Renal cortex interstitium (tissue), 11 donors: ENCODE results near the gene PROSER2. TPM values are rescaled to one million over a fixed set of nuclear protein-coding genes. Genes with fewer than 3 reads are reported as not detected.
"Not testable (repeated sequence)": the region's sequence is repeated elsewhere in the genome, so short reads cannot be mapped to it uniquely, and the experiment has no call there.

Experiments used
- DNase-seq, 11 donors: peaks; one replicate each; pipeline ENCODE4 v3.0.0-alpha.2; 2013; ENCODE audit warnings: low read depth in 9 of 11, low spot score in 4 of 11; ENCODE audit errors: extremely low read depth in 1 of 11
- polyA plus RNA-seq, 3 donors: library from polyadenylated mRNA; unstranded; fragments of 120-200 nt; gene quantifications; one replicate each; pipeline ENCODE4 v1.2.1, GENCODE V29; 2013; ENCODE audit not compliant: insufficient read length in 3 of 3

PROSER2 gene
- polyA plus RNA-seq, 3 donors, result 3.8 to 6.6 (median 5.4) TPM

DNA sequence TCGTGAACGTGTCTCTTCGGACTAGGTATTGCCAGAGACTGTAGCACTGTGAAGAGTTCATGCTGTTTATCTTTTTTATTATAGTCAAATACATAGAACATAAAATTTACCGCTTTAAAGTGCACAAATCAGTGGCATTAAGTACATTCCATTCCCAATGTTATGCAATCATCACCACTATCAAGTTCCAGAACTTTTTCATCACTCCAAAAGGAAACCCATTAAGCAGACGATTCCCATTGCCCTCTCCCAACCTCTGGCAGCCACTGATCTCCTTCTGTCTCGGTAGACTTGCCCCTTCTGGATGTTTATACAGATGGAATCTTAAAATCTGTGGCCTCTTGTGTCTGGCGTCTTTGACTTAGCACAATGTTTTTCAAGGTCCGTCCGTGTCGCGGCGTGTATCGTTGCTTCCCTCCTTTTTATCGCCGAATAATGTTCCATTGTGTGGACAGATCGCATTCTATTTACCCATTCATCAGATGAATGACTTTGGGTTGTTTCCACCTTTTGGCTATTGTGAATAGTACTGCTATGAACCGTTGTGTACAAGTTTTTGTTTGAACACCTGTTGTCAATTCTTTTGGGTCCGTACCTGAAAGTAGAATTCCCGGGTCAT, 2.7 kb downstream of the PROSER2 start:
- DNase-seq, result no peak

DNA sequence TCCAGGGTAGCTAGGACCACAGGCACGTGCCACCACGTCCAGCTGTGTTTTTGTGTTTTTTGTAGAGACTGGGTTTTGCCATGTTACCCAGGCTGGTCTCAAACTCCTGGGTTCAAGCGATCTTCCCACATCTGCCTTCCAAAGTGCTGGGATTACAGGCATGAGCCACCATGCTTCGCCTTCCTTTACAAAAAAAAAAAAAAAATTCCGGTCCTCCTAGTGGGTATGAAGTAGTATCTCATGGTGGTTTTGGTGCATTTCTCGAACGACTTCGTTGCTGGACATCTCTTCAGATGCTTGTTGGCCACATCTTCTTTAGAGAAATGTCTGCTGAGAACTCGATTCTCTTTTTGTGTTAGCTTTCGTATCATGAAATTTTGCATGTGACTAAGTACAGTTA, 3.9 kb downstream of the PROSER2 start:
- DNase-seq, result no peak

DNA sequence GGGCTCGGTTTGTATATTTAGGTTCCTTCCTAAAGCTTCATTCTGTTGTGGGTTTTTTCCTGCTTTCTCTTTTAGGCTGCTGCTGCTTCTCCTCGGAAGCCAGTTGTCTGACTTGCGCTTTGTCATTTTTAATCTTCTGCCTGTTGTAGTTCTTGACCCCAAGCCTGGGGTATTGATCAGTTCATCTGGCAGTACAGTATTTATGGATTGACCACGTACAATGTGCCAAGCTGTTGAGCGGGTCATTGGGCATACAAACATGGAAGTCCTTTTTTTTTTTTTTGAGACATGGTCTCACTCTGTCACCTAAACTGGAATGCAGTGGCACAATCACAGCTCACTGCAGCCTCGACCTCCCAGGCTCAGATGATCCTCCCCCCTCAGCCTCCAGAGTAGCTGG, 4.3 kb downstream of the PROSER2 start:
- no peak for DNase-seq

DNA sequence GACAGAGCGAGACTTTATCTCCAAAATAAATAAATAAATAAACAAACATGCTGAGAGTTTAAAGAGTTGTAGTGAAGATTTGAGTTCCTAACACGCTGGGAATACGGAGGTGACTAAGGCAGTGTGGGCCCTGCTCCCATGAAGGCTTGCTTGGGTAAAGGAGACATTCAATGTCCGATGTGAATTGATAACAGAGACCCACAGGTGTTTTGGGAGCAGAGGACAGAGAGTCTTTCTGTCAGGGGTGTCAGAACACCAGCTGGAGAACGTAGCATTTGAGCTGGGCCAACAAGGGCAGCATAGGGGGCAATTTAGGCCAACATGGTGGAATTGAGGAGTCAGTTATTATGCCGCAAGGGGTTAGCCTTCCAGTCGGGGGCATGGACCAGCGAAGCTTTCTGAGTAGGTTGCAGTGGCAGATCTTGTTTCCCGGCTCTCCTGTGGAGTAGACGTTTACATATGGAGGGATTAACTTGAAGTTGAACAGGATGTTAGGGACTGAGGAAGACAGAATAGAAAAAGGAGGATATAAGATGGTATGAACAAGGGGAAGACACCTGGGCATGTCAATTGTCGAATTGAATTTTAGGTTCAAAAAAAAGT, 5.6 kb downstream of the PROSER2 start:
- no peak for DNase-seq

DNA sequence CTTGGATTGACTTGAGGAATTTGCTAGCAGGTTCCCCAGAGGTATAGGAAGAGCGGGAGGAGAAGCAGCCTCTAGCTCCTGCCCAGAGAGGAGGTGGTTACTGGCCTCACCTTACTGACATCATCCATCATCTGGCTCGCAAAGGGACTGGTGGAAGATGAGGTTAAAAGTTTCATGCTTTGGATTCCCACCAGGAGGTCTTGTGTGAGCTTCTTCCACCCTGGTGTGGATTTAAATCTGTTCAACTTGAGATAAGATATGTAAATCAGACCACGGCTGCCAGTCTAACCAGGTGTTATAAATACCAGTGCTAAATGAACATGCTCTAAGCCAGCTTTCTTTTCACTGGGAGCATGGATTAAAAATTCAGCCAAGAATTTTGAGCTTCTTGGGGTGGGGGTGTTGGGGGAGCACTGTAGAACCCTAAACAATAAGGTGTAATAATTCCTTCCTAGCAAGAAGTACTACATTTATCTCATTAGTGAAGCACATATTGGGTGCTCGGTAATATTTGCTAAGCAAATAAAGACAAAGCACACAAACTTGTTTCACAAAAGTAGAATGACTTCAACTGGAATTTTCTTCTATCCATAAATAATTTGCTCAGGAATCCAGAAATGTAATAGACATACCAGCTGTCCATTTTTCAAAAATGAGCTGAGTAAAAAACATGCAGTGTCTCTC, 7.8 kb downstream of the PROSER2 start:
- DNase-seq, result no peak

DNA sequence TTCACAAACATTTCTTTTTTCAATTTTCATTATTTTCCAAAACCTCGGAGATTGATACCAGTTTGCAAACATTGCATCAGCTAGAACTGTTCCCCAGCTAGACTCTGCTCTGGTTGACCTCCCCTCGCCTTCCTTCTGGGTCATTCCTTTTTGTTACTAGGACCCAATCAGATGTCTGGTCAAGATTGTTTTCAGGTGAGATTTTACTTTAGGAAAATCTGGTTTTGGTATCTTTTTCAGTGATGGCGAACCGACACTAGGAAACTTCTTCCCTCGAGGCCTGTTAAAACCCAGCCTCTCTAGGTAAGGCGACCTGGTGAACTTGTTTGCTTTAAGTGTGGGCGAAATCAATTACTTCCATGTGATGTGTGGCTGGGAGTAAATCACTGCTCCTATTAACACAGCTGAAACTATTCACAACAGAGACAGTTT, 8.4 kb downstream of the PROSER2 start:
- DNase-seq, result no peak

DNA sequence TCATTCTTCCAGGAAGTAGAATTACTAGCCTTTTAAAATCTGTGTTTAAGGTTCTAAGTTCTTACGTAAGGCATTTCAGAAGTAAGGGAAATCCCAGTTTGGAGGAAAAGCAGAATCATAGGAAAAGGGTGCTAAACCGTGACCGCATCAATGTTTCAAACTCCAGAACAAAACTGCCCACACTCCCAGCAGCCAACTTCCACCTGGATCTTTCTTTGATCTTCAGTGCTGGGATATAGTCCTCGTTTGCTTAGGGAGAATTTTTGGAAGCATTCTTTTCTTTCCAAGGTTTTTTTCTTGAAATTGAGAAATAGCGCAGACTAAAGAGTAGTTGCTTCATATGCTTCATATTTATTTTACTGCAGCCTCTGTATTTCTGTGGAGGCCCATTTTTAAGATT, 8.9 kb downstream of the PROSER2 start:
- no peak for DNase-seq

DNA sequence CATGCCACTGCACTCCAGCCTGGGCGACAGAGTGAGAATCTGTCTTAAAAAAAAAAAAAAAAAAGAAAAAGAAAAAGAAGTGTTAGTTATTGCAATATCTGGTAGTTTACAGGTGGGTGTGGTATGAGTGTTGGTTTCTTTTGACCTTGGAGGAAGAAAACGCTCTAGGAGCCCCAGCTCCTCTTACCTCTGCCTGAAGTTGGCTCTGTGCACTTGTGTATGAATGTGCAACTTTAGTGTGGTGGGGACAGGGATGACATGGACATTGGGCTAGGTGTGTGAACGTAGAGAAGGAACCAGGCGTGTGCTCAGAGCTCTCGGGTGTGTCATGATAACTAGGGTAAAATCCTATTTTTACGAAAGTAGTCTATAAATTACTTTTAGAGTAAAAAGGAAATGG, 11.9 kb downstream of the PROSER2 start:
- DNase-seq, result no peak

DNA sequence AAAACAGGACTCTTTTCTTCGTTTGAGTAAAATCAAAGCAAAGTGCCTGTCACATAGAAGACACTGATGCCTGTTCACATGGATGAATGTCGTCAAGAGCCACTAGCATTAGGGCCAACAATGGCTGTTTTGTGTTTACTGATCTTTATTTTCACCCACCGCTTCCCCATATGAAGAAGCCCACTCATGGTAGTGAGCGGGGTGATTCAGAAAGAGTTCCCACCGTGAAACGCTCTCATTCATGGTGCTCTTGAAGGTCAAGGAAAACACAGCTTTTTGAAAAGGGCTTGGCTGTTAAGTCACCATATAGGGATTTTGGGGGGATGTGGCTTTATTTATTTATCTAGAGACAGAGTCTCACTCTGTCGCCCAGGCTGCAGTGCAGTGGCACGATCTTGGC, 12.5 kb downstream of the PROSER2 start:
- no peak for DNase-seq

DNA sequence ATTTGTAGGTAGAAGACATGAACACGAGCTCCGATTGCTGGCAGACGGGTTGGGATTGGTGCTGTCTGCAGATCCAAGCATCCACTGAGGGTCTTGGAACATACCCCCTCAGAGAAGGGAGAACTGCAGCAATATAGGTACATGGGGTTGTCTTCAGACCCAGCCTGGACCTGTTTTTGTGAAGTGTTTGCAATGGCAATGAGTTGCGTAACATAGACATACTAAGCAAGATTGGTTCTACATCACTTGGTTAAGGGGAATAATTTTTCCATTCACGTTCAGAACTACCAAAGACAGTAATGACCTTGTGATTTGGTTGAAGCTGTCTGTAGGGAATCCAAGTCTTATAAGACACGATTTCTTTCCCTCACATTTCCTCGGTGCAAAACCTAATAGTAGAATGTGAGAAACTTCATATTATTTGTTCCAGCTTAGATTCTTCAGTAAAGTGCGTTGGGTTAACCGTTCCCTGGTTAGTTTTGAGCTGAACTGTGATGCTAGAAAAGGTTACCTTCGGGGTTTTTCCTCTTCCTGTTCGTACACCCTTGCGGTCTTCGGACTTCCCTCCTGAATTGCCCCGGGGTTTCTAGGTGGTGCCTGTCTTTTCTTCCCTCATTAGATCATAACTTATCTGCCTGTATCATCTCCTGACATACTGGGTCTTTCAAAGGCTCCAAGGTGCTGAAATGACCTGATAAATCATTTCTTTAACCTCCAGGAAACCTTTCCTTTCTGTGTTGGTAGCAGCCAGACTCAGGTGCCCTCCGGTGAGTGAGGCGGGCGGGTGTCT, 14.4 kb downstream of the PROSER2 start:
- no peak for DNase-seq

DNA sequence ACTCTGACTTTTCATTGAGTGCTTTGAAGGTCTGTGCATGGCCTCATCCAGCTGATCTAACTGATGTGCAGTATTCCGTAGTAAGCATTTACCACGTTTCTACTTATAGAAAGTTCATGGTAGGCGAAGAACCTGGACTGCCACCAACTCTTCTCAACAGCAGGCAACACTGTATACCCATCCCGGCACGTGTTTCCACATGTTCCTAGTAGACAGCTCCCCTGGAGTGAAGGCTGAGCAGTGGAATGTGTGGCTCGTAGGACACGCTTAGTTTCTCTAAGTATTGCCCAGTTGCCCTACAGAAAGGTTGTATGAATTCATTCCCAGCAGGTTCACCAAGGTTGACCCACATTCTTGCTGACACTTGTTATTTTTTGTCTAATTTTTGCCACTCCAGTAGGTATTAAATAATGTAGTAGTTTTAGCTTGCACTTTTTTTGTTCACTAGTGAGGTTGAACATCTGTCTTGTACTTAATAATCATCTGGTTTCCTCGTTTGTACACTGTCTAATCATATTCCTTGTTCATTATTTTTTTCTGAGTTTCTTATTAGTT, 15.2 kb downstream of the PROSER2 start:
- no peak for DNase-seq

DNA sequence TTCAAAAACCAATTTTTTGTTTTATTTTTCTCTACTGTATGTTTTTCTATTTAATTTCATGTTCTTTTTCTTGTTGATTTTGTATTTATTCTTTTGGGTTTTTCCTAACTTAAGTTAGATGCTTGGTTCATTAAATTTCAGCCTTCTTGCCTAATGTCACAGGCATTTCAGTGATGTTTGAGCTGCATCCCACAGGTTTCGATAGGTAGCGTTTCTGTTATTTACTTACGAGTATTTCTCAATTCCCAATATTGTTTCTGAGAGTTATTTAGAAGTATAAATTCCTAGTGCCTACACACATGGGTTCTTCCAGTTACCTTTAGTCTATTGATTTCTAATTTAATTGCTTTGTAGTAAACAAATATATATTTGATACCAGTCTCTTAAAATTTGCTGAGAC, 18.2 kb downstream of the PROSER2 start:
- DNase-seq, result no peak

DNA sequence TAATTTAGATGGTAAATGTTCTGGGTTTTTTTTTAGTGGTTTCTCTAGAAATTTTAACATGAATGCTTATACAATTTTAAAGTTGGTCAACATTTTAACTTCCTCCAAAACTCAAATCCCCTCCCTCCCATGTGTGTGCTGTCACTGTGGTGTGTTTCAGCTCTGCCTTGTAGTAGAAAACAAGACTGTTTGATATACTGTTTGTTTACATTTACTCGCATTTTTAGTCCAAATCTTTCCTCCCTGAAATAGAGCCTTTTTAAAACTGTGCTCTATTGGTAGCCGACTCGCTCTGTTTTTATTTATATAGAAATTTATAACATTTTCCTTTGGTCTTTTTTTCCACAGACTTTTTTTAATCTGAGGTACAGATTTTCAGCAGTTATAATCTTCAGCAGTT, 19.3 kb downstream of the PROSER2 start:
- DNase-seq, result no peak

DNA sequence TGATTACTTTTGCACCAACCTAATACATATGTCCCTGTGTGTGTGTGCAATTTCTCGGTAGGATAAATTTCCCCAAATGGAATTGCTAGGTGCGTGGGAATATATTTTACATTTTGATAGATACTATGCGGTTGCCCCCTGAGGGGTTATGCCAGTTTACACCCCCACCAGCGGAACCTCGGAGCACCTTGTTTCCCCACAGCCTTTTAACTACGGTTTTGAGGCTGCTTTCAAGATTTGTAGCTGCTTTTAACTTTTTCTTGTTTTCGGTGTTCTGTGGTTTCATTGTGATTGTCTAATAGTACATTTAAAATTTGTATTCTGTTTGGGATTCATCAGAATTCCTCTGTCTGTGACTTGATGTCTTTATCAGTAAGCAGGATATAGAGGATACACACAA, 22.0 kb downstream of the PROSER2 start:
- no peak for DNase-seq

DNA sequence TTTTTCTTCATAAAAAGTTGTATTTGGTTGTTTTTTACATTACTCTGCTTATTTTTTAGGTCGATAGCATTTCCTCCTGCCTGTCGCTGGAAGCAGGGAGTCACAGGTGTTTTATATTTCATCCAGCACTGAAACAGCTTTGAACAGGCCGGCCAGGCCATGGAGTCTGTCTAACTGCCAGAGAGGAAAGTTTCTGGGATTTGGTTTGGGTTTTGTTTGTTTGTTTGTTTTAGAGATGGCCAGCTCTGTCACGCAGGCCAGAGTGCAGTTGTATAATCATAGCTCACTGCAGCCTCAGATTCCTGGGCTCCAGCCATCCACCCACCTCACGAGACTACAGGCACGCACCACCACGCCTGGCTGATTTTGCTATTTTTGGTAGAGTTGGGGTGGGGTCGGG, 23.4 kb downstream of the PROSER2 start:
- no peak for DNase-seq

DNA sequence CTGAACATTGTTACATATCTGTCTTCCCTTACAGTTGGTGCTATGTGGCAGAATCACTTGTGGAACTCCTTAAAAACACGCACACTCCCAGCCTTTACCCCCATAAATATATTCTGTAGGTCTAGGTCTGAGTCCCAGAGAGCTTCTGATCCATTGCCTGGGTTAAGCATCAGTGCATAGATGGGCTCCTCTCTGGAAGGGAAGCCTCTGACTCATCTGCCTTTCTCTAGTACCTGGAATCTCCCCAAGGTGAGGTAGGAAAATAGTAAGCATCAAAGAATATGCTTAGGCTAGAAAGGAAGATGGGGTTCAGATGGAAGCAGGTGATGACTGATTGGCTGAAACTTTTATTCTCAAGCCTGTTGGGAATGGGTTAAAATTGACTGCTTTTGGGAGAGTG, 26.1 kb downstream of the PROSER2 start:
- no peak for DNase-seq

DNA sequence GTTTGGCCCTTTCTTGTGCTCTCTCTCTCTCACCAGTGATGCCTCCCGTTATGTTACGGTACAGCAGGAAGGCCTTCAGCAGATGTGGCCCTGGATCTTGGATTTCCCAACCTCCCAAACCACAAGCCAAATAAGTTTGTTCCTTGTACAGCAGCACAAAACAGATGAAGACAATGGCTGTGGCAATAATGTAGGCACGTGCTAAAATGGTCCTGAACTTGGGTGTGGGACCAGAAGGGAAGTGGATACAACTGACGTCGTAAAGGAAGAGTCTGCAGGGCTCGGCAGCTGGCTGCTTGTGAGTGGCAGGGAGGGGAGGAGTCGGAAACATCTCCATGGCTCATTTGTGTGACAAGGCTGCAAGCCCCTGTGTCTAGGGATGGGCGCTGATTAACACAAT, 26.8 kb downstream of the PROSER2 start:
- DNase-seq, result no peak

DNA sequence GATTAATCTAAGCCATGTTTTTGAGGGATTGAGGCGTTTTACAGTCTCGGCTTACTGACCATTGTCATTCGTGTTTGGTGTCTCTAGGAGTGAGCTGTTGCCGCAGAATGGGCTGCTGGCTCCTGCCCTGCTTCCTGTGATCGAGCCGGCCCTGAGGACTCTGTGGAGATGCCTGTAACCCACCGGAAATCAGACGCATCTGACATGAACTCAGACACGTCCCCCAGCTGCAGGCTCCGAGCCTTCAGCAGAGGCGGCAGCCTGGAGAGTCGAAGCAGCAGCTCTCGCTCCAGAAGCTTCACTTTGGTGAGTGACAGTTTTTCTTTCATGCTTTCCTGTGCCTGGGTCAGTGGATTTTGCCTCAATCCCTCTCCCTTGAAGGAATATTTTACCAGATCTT, 28.8 kb downstream of the PROSER2 start:
- no peak for DNase-seq

DNA sequence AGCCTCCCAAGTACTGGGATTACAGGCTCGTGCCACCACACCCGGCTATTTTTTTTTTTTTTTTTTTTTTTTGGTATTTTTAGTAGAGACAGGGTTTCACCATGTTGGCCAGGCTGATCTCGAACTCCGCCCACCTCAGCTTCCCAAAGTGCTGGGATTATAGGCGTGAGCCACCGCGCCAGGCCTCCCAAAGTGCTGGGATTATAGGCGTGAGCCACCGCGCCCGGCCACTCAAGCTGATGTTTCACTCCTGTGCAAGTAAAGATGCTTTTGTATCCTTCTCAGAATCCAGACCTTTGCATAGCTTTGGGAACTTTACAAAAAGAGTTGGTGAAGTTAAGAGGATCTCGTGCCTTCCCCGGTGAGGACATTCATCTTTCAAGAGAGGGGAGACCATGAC, 29.5 kb downstream of the PROSER2 start:
- not testable (repeated sequence) for DNase-seq

DNA sequence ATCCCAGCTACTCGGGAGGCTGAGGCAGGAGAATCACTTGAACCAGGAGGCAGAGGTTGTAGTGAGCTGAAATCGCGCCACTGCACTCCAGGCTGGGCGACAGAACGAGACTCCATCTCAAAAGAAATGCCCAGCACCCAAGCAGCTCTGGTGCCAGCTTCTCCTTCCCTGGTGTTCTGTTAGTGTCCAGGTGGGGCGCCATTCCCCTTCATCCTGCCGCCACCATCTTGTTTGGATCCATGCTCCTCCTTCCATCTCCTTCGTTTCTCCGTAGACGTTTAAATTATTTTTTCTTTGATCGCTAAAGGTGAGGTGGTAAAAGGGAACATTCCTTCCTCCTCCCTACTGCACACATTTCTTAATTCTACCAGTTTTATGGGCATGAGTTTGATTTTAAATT, 30.3 kb downstream of the PROSER2 start:
- no peak for DNase-seq
